ENCODE measurements around the gene AQR. TPM values are rescaled to one million over a fixed set of nuclear protein-coding genes. Genes with fewer than 3 reads are reported as not detected.

Gene AQR
- total and polyA plus RNA-seq, 2 of the 13 experiments (the other 11 are each of a cell fraction or from before 2014, with no cell fraction given): 18.7 to 31.3 TPM

GRCh38 chr15:34988027-34988902, 18.7 kb upstream of the AQR start, which contains the start of gene ZNF770 (continued):
- TF ChIP-seq ZNF251 (CRISPR knock-in tag; IDR thresholded peaks at IDR 0.05) (no peak; the same call in 1 of the 2 replicates), USF2 (IDR thresholded peaks at IDR 0.05; ENCODE audit: low read depth, low read length) (no peak), USF2 (CRISPR knock-in tag; IDR thresholded peaks at IDR 0.05; ENCODE audit: borderline replicate concordance) (no peak), THAP8 (CRISPR knock-in tag; IDR thresholded peaks at IDR 0.05; ENCODE audit: borderline replicate concordance) (peak; percentile 93; the same call in 1 of the 2 replicates), ZFP90 (CRISPR knock-in tag; IDR thresholded peaks at IDR 0.05; ENCODE audit: borderline replicate concordance) (peak; percentile 87; the same call in 1 of the 2 replicates), ZBED4 (CRISPR knock-in tag; IDR thresholded peaks at IDR 0.05; ENCODE audit: borderline replicate concordance) (peak; percentile 60; the same call in 1 of the 2 replicates), SMAD9 (CRISPR knock-in tag; IDR thresholded peaks at IDR 0.05) (no peak), ZNF160 (CRISPR knock-in tag; IDR thresholded peaks at IDR 0.05) (peak; percentile 86; the same call in 1 of the 2 replicates), ZNF841 (CRISPR knock-in tag; IDR thresholded peaks at IDR 0.05; ENCODE audit: borderline replicate concordance) (no peak), KMT2A (CRISPR knock-in tag; IDR thresholded peaks at IDR 0.05) (peak; percentile 85), SRY (CRISPR knock-in tag; IDR thresholded peaks at IDR 0.05) (peak; percentile 71), SALL2 (CRISPR knock-in tag; IDR thresholded peaks at IDR 0.05) (peak; percentile 98), BATF2 (CRISPR knock-in tag; IDR thresholded peaks at IDR 0.05) (no peak), SKI (IDR thresholded peaks at IDR 0.05; ENCODE audit: partially characterized antibody) (peak; percentile 50), ZNF776 (CRISPR knock-in tag; IDR thresholded peaks at IDR 0.05) (peak; percentile 71; the same call in 1 of the 2 replicates), ZNF276 (CRISPR knock-in tag; IDR thresholded peaks at IDR 0.05; ENCODE audit: low read depth) (no peak), AGO1 (IDR thresholded peaks at IDR 0.05; ENCODE audit: low read depth, low read length, poor library complexity, severe bottlenecking) (no peak), DNMT1 (CRISPR knock-in tag; IDR thresholded peaks at IDR 0.05) (peak; percentile 79; the same call in 1 of the 2 replicates), ZNF558 (CRISPR knock-in tag; IDR thresholded peaks at IDR 0.05; ENCODE audit: borderline replicate concordance) (no peak; the same call in 1 of the 2 replicates)
